Adrenal gland (tissue), 12 donors: ENCODE measurements around the gene KATNA1. TPM values are rescaled to one million over a fixed set of nuclear protein-coding genes. Genes with fewer than 3 reads are reported as not detected.

ENCODE experiments used
- DNase-seq, 7 donors: peaks; one replicate each; pipeline ENCODE4 v3.0.0-alpha.2; 2019 to 2020
- H3K27ac ChIP-seq, 5 donors: fragments of 200-600 bp; sonication (generic) in 4 of 5; 1 replicate in 3 of 5; 2 replicates in 2 of 5; pipeline versions ENCODE4 v1.5.1 to v1.8.0; 2016 to 2020; ENCODE audit warnings: mild to moderate bottlenecking in 1 of 5
- H3K27me3 ChIP-seq: fragments of 200-600 bp; 2 replicates; pipeline ENCODE4 v1.8.0; 2021
- H3K36me3 ChIP-seq, 2 donors: fragments of 200-600 bp; replicated peaks in 1 of 2; 1 replicate in 1 of 2; 2 replicates in 1 of 2; pipeline versions ENCODE4 v1.5.1 to v1.8.0; 2018 to 2022
- H3K4me1 ChIP-seq, 2 donors: fragments of 200-600 bp; replicated peaks in 1 of 2; 1 replicate in 1 of 2; 2 replicates in 1 of 2; pipeline versions ENCODE4 v1.5.1 to v1.8.0; 2018 to 2021
- H3K4me3 ChIP-seq, 4 donors: fragments of 200-600 bp; sonication (generic) in 3 of 4; one replicate each; pipeline ENCODE4 v1.5.1; 2016 to 2018
- H3K9me3 ChIP-seq, 3 donors: fragments of 200-600 bp; sonication (generic) in 1 of 3; replicated peaks in 1 of 3; 1 replicate in 2 of 3; 2 replicates in 1 of 3; pipeline versions ENCODE4 v1.5.1 to v1.8.0; 2016 to 2021
- POLR2A ChIP-seq, 2 donors: fragments of 450-650 bp; IDR thresholded peaks; one replicate each; pipeline ENCODE4 v1.6.1; 2017; ENCODE audit warnings: antibody characterized with exemption in 2 of 2, mild to moderate bottlenecking in 2 of 2, moderate library complexity in 1 of 2
- WGBS, 4 donors: extraction: QIAGEN DNeasy Blood & Tissue Kit in 2 of 4; methylation state at CpG; one replicate each; pipeline versions ENCODE4 v1.1.5 to v1.1.7; 2013 to 2017; 5-methylcytosine and 5-hydroxymethylcytosine counted together
- intact Hi-C, 2 donors: fragments of 100-400 bp; cut with DNase I; formaldehyde crosslinking; loops; one replicate each; pipeline versions ENCODE4 v1.14.1 to v1.15.0; 2022 to 2023
- polyA plus RNA-seq, 3 donors: library from polyadenylated mRNA; stranded (reverse); fragments of 200-250 nt in 2 of 3; fragments of 350-450 nt in 1 of 3; fragmentation: Illumina TruSeq in 1 of 3; extraction: RNeasy Lipid Tissue Mini Kit (QIAGEN cat#74804) in 1 of 3; gene quantifications; one replicate each; pipeline ENCODE4 v1.2.3, GENCODE V29; 2013 to 2014
- total RNA-seq, 9 donors: library from RNA; depleted of rRNA in 4 of 9; stranded (reverse); fragments of >200 nt in 4 of 9; fragments of 120-200 nt in 1 of 9; fragmentation: NEBNext Ultra II Directional in 1 of 9; extraction: Animal tissue kit (Norgen Biotek cat#: 25700) in 1 of 9; gene quantifications; one replicate each; pipeline versions ENCODE4 v1.1.0 to v1.2.4, GENCODE V29; 2013 to 2023
- TF ChIP-seq, protein P1 (sequence below), 6 experiments: fragments of 450-650 bp in 4 of 6; fragments of 200-600 bp in 2 of 6; sonication (generic) in 1 of 6; IDR thresholded peaks; 1 replicate in 5 of 6; 2 replicates in 1 of 6; pipeline versions ENCODE4 v1.5.1 to v1.8.0; 2016 to 2021; ENCODE audit warnings: antibody characterized with exemption in 6 of 6, mild to moderate bottlenecking in 2 of 6, moderate library complexity in 1 of 6
- donor health status: healthy with polysubstance abuse.
- donor health status: Bipolar disorder and iron deficiency.
- donor health status: DM: yes; HTN: yes; CAD: no.
- donor health status: DM: no; HTN: no; CAD: no.
- donor health status: DM: no; HTN: no; CAD: no.
- donor health status: DM: yes; HTN: yes; CAD: no.

Gene KATNA1
- total and polyA plus RNA-seq, 12 donors: 6.9 to 24.2 (median 11.4) TPM

DNA sequence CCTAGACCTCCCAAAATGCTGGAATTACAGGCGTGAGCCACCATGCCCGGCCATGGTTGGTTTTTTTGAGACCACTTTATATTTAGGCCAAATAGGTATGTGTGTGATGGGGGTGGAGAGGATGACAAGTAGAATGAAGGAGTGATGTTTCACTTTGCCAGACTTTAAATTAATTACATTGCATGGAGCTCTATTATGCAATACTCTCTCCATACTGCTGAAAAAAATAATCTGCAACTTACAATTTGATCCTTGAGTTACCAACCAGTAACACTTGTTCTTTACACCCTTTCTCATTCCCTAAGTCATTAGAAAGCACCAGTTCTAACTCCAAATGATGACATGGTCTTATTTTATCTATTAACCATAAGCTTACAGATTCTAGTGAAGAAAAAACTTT is 55.5 kb downstream of the KATNA1 start:
- H3K4me3 ChIP-seq: no peak overlapping the region
- H3K27me3 ChIP-seq: no peaks in the 10 kb centered on the region
- no peak for DNase-seq
- TF ChIP-seq POLR2A (IDR thresholded peaks at IDR 0.05): no peak
- TF ChIP-seq, protein P1, sequence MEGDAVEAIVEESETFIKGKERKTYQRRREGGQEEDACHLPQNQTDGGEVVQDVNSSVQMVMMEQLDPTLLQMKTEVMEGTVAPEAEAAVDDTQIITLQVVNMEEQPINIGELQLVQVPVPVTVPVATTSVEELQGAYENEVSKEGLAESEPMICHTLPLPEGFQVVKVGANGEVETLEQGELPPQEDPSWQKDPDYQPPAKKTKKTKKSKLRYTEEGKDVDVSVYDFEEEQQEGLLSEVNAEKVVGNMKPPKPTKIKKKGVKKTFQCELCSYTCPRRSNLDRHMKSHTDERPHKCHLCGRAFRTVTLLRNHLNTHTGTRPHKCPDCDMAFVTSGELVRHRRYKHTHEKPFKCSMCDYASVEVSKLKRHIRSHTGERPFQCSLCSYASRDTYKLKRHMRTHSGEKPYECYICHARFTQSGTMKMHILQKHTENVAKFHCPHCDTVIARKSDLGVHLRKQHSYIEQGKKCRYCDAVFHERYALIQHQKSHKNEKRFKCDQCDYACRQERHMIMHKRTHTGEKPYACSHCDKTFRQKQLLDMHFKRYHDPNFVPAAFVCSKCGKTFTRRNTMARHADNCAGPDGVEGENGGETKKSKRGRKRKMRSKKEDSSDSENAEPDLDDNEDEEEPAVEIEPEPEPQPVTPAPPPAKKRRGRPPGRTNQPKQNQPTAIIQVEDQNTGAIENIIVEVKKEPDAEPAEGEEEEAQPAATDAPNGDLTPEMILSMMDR (IDR thresholded peaks at IDR 0.05): no peak
- H3K4me1 ChIP-seq: no peaks in the 10 kb centered on the region
- no peak overlapping the region for H3K27ac ChIP-seq
- peaks cover 0 to 53% of the 10 kb centered on the region in 2 donors for H3K36me3 ChIP-seq
- no peaks in the 10 kb centered on the region for H3K9me3 ChIP-seq
- intact Hi-C loops: no loop called here
- 91 to 100% (median 97%) methylated on average over 2 of the region's 2 CpGs for WGBS, 4 donors

DNA sequence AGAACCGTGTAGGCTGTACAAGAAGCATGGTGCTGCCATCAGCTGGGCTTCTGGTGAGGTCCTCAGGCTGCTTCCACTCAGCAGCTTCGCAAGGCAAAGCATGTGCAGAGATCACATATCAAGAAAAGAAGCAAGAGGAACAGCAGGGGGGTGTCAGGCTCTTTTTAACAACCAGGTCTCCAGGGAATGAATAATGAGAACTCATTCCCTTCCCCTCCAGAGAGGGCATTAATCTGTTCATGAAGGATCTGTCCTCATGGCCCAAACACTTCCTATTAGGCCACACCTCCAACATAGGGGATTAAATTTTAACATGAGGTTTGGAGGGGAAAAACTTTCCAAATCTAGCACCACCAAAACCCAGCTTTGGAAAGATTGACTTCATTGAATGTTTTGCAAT is 62.4 kb downstream of the KATNA1 start:
- no peak for DNase-seq
- no peaks in the 10 kb centered on the region for H3K9me3 ChIP-seq
- intact Hi-C loops: no loop called here
- 93 to 100% (median 98%) methylated on average over 2 of the region's 2 CpGs for WGBS, 4 donors
- peaks cover 0 to 53% of the 10 kb centered on the region in 2 donors for H3K36me3 ChIP-seq
- H3K27me3 ChIP-seq: no peaks in the 10 kb centered on the region
- no peaks in the 10 kb centered on the region for H3K4me1 ChIP-seq
- no peak overlapping the region for H3K27ac ChIP-seq
- H3K4me3 ChIP-seq: no peak overlapping the region
- no peak for TF ChIP-seq POLR2A (IDR thresholded peaks at IDR 0.05)
- TF ChIP-seq, protein P1 (IDR thresholded peaks at IDR 0.05): no peak

DNA sequence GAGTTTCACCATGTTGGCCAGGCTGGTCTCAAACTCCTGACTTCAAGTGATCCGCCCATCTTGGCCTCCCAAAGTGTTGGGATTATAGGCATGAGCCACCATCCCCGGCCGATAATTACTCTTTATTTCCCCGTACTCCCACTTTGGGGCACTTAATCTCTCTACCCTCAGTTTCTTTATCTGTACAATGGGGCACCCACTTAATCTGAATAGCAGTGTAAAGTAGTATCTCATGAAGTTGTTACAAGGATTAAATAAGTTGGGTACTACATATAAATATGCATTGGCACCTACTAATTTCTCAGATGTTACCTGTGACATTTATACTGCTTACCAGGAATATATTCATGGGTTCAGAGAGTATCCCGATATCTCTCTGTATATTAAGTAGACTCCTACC is 67.2 kb downstream of the KATNA1 start:
- H3K4me3 ChIP-seq: no peak overlapping the region
- no peak for DNase-seq
- no peaks in the 10 kb centered on the region for H3K27me3 ChIP-seq
- intact Hi-C loops: no loop called here
- H3K27ac ChIP-seq: no peak overlapping the region
- no peaks in the 10 kb centered on the region for H3K4me1 ChIP-seq
- WGBS, 4 donors: 95 to 97% (median 97%) methylated on average over 5 of the region's 5 CpGs
- TF ChIP-seq, protein P1 (IDR thresholded peaks at IDR 0.05): no peak
- TF ChIP-seq POLR2A (IDR thresholded peaks at IDR 0.05): no peak
- no peaks in the 10 kb centered on the region for H3K9me3 ChIP-seq
- H3K36me3 ChIP-seq: peaks cover 0 to 50% of the 10 kb centered on the region in 2 donors

DNA sequence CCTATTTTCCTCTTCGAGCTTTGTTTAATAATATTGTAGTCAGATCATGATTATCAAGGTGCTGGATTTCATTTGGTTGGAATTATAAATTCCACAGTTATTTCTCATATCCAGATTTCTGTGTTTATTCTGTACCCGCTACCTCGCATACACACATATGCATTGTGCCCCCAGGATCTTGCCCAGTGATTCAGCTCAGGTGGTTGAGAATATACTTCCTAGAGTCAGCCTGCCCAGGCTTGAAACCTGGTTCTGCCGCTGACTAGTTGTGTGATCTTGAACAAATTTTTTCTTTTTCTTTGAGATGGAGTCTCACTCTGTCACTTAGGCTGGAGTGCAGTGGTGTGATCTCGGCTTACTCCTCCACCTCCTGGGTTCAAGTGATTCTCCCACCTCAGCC is 67.6 kb downstream of the KATNA1 start:
- Histone ChIP-seq H3K27me3 (no peaks in the 10 kb centered on the region), H3K36me3 (peaks cover 0 to 46% of the 10 kb centered on the region in 2 donors), H3K9me3 (no peaks in the 10 kb centered on the region), H3K4me3 (no peak overlapping the region), H3K27ac (no peak overlapping the region), H3K4me1 (no peaks in the 10 kb centered on the region)
- TF ChIP-seq POLR2A (IDR thresholded peaks at IDR 0.05): no peak
- TF ChIP-seq, protein P1 (IDR thresholded peaks at IDR 0.05): no peak
- 95 to 99% (median 97%) methylated on average over 5 of the region's 5 CpGs for WGBS, 4 donors
- intact Hi-C loops: no loop called here
- DNase-seq: no peak
